Liver (tissue), 9 donors: Measurements from ENCODE around the gene KCNS1. TPM values are rescaled to one million over a fixed set of nuclear protein-coding genes. Genes with fewer than 3 reads are reported as not detected.

Source experiments
- DNase-seq: peaks from one replicate; pipeline ENCODE4 v3.0.0-alpha.2; 2017; ENCODE audit warnings: low spot score
- H3K27ac ChIP-seq, 2 donors: one replicate each; pipeline ENCODE4 v1.7.0; 2013; ENCODE audit warnings: inconsistent platforms in 2 of 2, low read length in 2 of 2, control low read depth in 1 of 2, low read depth in 1 of 2, mild to moderate bottlenecking in 1 of 2
- H3K27me3 ChIP-seq, 4 donors: one replicate each; pipeline versions ENCODE4 v1.6.1 to v1.7.0; 2013; ENCODE audit warnings: low read length in 3 of 4, inconsistent platforms in 1 of 4, mild to moderate bottlenecking in 1 of 4, moderate library complexity in 1 of 4; ENCODE audit not compliant: control insufficient read depth in 4 of 4, insufficient read depth in 4 of 4
- H3K36me3 ChIP-seq, 4 donors: one replicate each; pipeline versions ENCODE4 v1.6.1 to v1.7.0; 2013; ENCODE audit warnings: low read length in 3 of 4, mild to moderate bottlenecking in 3 of 4, low read depth in 1 of 4, moderate library complexity in 1 of 4; ENCODE audit not compliant: control insufficient read depth in 4 of 4, insufficient read depth in 3 of 4
- H3K4me1 ChIP-seq, 4 donors: one replicate each; pipeline versions ENCODE4 v1.6.1 to v1.7.0; 2013; ENCODE audit warnings: low read length in 3 of 4, mild to moderate bottlenecking in 3 of 4, moderate library complexity in 1 of 4; ENCODE audit not compliant: control insufficient read depth in 4 of 4, insufficient read depth in 4 of 4
- H3K4me3 ChIP-seq, 3 donors: one replicate each; pipeline versions ENCODE4 v1.6.1 to v1.7.0; 2013; ENCODE audit warnings: low read length in 3 of 3, control low read depth in 1 of 3, low read depth in 1 of 3, mild to moderate bottlenecking in 1 of 3
- H3K9ac ChIP-seq, 2 donors: one replicate each; pipeline ENCODE4 v1.7.0; 2013; ENCODE audit warnings: low read length in 2 of 2, mild to moderate bottlenecking in 2 of 2, moderate library complexity in 2 of 2, control low read depth in 1 of 2, low read depth in 1 of 2
- H3K9me3 ChIP-seq, 4 donors: one replicate each; pipeline versions ENCODE4 v1.6.1 to v1.7.0; 2013; ENCODE audit warnings: low read length in 3 of 4; ENCODE audit not compliant: control insufficient read depth in 4 of 4
- ATF3 ChIP-seq: IDR thresholded peaks from 2 replicates; pipeline ENCODE4 v1.6.1; 2016; ENCODE audit warnings: antibody characterized with exemption
- CTCF ChIP-seq: fragments of 150-350 bp; IDR thresholded peaks from 2 replicates; pipeline ENCODE4 v1.5.1; 2017; ENCODE audit warnings: improper control_type of control experiment, low read depth, low read length; ENCODE audit not compliant: missing input control
- EGR1 ChIP-seq, 2 donors: IDR thresholded peaks; 2 replicates each; pipeline ENCODE4 v1.6.1; 2016 to 2018; ENCODE audit warnings: antibody characterized with exemption in 2 of 2, low read depth in 2 of 2
- FOXA1 ChIP-seq: IDR thresholded peaks from 2 replicates; pipeline ENCODE4 v1.6.1; 2016; ENCODE audit warnings: antibody characterized with exemption
- GABPA ChIP-seq, 2 donors: IDR thresholded peaks in 1 of 2; conservative IDR thresholded peaks in 1 of 2; 2 replicates each; pipeline ENCODE4 v1.6.1; 2016; ENCODE audit warnings: antibody characterized with exemption in 2 of 2, mild to moderate bottlenecking in 1 of 2, moderate library complexity in 1 of 2
- HNF4A ChIP-seq, 2 donors: conservative IDR thresholded peaks; 2 replicates each; pipeline ENCODE4 v1.6.1; 2016; ENCODE audit warnings: antibody characterized with exemption in 2 of 2, mild to moderate bottlenecking in 2 of 2
- HNF4G ChIP-seq: IDR thresholded peaks from 2 replicates; pipeline ENCODE4 v1.6.1; 2016; ENCODE audit warnings: antibody characterized with exemption
- JUND ChIP-seq, 2 donors: IDR thresholded peaks; 2 replicates each; pipeline ENCODE4 v1.6.1; 2016; ENCODE audit warnings: antibody characterized with exemption in 2 of 2
- NR2F2 ChIP-seq: IDR thresholded peaks from 2 replicates; pipeline ENCODE4 v1.6.1; 2016; ENCODE audit warnings: antibody characterized with exemption
- RAD21 ChIP-seq, 2 donors: IDR thresholded peaks; 2 replicates each; pipeline ENCODE4 v1.6.1; 2016; ENCODE audit warnings: antibody characterized with exemption in 2 of 2, mild to moderate bottlenecking in 2 of 2
- REST ChIP-seq: IDR thresholded peaks from 2 replicates; pipeline ENCODE4 v1.6.1; 2016; ENCODE audit warnings: antibody characterized with exemption, mild to moderate bottlenecking
- RXRA ChIP-seq, 2 donors: IDR thresholded peaks; 2 replicates each; pipeline ENCODE4 v1.6.1; 2017 to 2018; ENCODE audit warnings: antibody characterized with exemption in 2 of 2, mild to moderate bottlenecking in 1 of 2
- SP1 ChIP-seq: IDR thresholded peaks from 2 replicates; pipeline ENCODE4 v1.6.1; 2018; ENCODE audit warnings: antibody characterized with exemption, mild to moderate bottlenecking
- YY1 ChIP-seq: IDR thresholded peaks from 2 replicates; pipeline ENCODE4 v1.6.1; 2016; ENCODE audit warnings: antibody characterized with exemption, mild to moderate bottlenecking
- ZBTB33 ChIP-seq: IDR thresholded peaks from 2 replicates; pipeline ENCODE4 v1.6.1; 2016; ENCODE audit warnings: antibody characterized with exemption
- WGBS: extraction: QIAGEN DNeasy Blood & Tissue Kit; methylation state at CpG from one replicate; pipeline ENCODE4 v1.1.7; 2013; 5-methylcytosine and 5-hydroxymethylcytosine counted together
- polyA plus RNA-seq, 2 donors: library from polyadenylated mRNA; stranded (reverse) in 1 of 2; unstranded in 1 of 2; fragments of 200-250 nt in 1 of 2; fragments of >200 nt in 1 of 2; fragmentation: Nextera tagmentation in 1 of 2; extraction: Ambion mirVana in 1 of 2; gene quantifications; one replicate each; pipeline versions ENCODE4 v1.2.1 to v1.2.3, GENCODE V29; 2013 to 2015
- total RNA-seq, 2 donors: library from RNA; depleted of rRNA; stranded (reverse); fragments of >200 nt; gene quantifications; one replicate each; pipeline ENCODE4 v1.2.3, GENCODE V29; 2014
- donor health status: healthy.
- donor health status: healthy.
- donor health status: healthy.
- donor health status: healthy.
- donor health status: healthy.

The KCNS1 gene
- total and polyA plus RNA-seq, 4 donors: 0.02 to 0.09 TPM; not detected in 2

- no peak for TF ChIP-seq ATF3
- TF ChIP-seq RAD21 (IDR thresholded peaks at IDR 0.05): no peak
- TF ChIP-seq JUND (IDR thresholded peaks at IDR 0.05): no peak
- TF ChIP-seq CTCF: no peak
- TF ChIP-seq EGR1 (IDR thresholded peaks at IDR 0.05; ENCODE audit: low read depth in 2 of 2): no peak
- no peak for TF ChIP-seq SP1
- Histone ChIP-seq H3K27ac (no peak overlapping the region), H3K4me3 (no peak overlapping the region), H3K36me3 (peaks cover 0 to 11% (median 5%) of the 10 kb centered on the region in 4 donors), H3K27me3 (no peaks in the 10 kb centered on the region), H3K4me1 (peaks cover 0 to 8% (median 6%) of the 10 kb centered on the region in 4 donors), H3K9ac (no peak overlapping the region), H3K9me3 (no peaks in the 10 kb centered on the region)
- no peak for DNase-seq
- WGBS: 92% methylated on average over 3 of the region's 3 CpGs
Observed at GRCh38 chr20:45073221-45073620, 27.7 kb downstream of the KCNS1 start.

GRCh38 chr20:45072066-45072465 lies 28.9 kb downstream of the KCNS1 start:
- Histone ChIP-seq H3K36me3 (peaks cover 0 to 11% (median 5%) of the 10 kb centered on the region in 4 donors), H3K4me3 (no peak overlapping the region)
- WGBS: 96% methylated on average over 1 of the region's 1 CpG

GRCh38 chr20:45070932-45071632 lies 29.8 kb downstream of the KCNS1 start:
- Histone ChIP-seq H3K36me3 (peaks cover 0 to 7% (median 5%) of the 10 kb centered on the region in 4 donors), H3K27ac (no peak overlapping the region), H3K4me1 (no peaks in the 10 kb centered on the region), H3K9me3 (no peaks in the 10 kb centered on the region), H3K9ac (no peak overlapping the region), H3K4me3 (no peak overlapping the region), H3K27me3 (no peaks in the 10 kb centered on the region)
- WGBS: 96% methylated on average over 6 of the region's 6 CpGs
- no peak for TF ChIP-seq HNF4G
- no peak for TF ChIP-seq NR2F2
- TF ChIP-seq CTCF: no peak
- no peak for TF ChIP-seq REST
- TF ChIP-seq GABPA (IDR thresholded peaks at IDR 0.05 in 1 of 2, conservative IDR thresholded peaks at IDR 0.05 in 1 of 2): no peak
- no peak for DNase-seq

More at GRCh38 chr20:45072066-45072465, 28.9 kb downstream of the KCNS1 start:
- Histone ChIP-seq H3K4me1 (peaks cover 0 to under 1% (median 0%) of the 10 kb centered on the region in 4 donors), H3K9ac (no peak overlapping the region), H3K9me3 (no peaks in the 10 kb centered on the region), H3K27me3 (no peaks in the 10 kb centered on the region), H3K27ac (no peak overlapping the region)
- no peak for TF ChIP-seq FOXA1
- no peak for TF ChIP-seq HNF4A (conservative IDR thresholded peaks at IDR 0.05)
- no peak for TF ChIP-seq RXRA (IDR thresholded peaks at IDR 0.05)
- TF ChIP-seq GABPA (IDR thresholded peaks at IDR 0.05 in 1 of 2, conservative IDR thresholded peaks at IDR 0.05 in 1 of 2): no peak
- TF ChIP-seq RAD21 (IDR thresholded peaks at IDR 0.05): no peak
- TF ChIP-seq ZBTB33: no peak
- TF ChIP-seq YY1: no peak
- no peak for TF ChIP-seq EGR1 (IDR thresholded peaks at IDR 0.05; ENCODE audit: low read depth in 2 of 2)
- no peak for TF ChIP-seq JUND (IDR thresholded peaks at IDR 0.05)
- DNase-seq: no peak
